IPS-15b (cell line): ENCODE measurements around the gene POLR2F.

Experiments
- H3K27me3 ChIP-seq: one replicate; pipeline ENCODE4 v1.6.1; 2013; ENCODE audit warnings: low read length; ENCODE audit not compliant: control insufficient read depth, insufficient read depth
- H3K36me3 ChIP-seq: one replicate; pipeline ENCODE4 v1.6.1; 2013; ENCODE audit warnings: low read length; ENCODE audit not compliant: control insufficient read depth, insufficient read depth
- H3K4me1 ChIP-seq: one replicate; pipeline ENCODE4 v1.6.1; 2013; ENCODE audit warnings: mild to moderate bottlenecking, low read length; ENCODE audit not compliant: control insufficient read depth, insufficient read depth
- H3K4me3 ChIP-seq: one replicate; pipeline ENCODE4 v1.5.1; 2013; ENCODE audit warnings: low read depth, low read length
- H3K9ac ChIP-seq: one replicate; pipeline ENCODE4 v1.6.1; 2013; ENCODE audit warnings: low read depth, mild to moderate bottlenecking, low read length
- H3K9me3 ChIP-seq: one replicate; pipeline ENCODE4 v1.6.1; 2013; ENCODE audit warnings: mild to moderate bottlenecking, low read length; ENCODE audit not compliant: control insufficient read depth, insufficient read depth

Gene POLR2F

DNA sequence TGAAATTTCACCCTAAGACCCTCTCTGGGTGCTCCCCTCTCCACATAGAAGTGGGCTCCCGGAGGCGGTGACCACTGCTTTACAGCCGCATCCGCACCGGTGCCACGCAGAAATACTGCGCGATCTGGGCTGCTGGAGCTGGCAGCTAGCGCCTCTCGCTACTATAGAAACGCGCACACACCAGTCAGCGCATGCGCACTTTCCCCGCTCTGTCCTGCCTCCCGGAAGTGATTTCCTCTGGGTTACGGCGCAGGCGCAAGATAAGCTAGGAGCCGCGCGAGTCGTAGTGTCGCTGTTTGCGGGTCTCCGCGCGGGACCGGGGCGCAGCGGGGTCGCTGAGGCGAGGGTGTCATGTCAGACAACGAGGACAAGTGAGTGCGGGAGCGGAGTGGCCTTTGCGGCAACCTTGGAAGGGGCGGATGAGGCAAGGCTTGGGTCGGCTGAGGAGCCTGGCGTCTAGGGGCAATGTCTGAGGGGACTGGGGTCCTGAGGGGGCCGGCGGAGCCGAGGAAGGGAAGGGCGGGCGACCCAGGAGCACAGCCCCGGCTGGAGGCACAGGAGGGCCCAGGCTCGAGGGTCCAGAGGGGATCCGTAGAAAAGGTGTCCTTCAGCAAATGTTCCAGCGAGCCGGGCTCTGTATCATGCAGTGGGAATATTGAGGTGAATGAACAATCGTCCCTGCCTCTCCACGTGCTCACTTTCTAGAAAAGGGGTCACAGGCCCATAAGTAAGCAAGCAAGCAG is at the start of gene POLR2F, which contains the start of gene C22orf23:
TSS of gene POLR2F (plus strand) at position 263 of the 743 bp plus-strand sequence. CDS start at position 352, 89 bp downstream.
TSS of gene C22orf23 (minus strand) at position 165 of the 743 bp plus-strand sequence. CDS start 452 bp downstream, outside the sequence.
- H3K27me3 ChIP-seq: peaks cover 11% of the 10 kb centered on the region
- H3K9ac ChIP-seq: peak within 1 kb of the TSS; percentile 87
- no peaks in the 10 kb centered on the region for H3K9me3 ChIP-seq
- H3K36me3 ChIP-seq: peaks cover 16% of the 10 kb centered on the region
- peaks cover 4% of the 10 kb centered on the region for H3K4me1 ChIP-seq
- peak within 1 kb of the TSS; percentile 97 for H3K4me3 ChIP-seq

DNA sequence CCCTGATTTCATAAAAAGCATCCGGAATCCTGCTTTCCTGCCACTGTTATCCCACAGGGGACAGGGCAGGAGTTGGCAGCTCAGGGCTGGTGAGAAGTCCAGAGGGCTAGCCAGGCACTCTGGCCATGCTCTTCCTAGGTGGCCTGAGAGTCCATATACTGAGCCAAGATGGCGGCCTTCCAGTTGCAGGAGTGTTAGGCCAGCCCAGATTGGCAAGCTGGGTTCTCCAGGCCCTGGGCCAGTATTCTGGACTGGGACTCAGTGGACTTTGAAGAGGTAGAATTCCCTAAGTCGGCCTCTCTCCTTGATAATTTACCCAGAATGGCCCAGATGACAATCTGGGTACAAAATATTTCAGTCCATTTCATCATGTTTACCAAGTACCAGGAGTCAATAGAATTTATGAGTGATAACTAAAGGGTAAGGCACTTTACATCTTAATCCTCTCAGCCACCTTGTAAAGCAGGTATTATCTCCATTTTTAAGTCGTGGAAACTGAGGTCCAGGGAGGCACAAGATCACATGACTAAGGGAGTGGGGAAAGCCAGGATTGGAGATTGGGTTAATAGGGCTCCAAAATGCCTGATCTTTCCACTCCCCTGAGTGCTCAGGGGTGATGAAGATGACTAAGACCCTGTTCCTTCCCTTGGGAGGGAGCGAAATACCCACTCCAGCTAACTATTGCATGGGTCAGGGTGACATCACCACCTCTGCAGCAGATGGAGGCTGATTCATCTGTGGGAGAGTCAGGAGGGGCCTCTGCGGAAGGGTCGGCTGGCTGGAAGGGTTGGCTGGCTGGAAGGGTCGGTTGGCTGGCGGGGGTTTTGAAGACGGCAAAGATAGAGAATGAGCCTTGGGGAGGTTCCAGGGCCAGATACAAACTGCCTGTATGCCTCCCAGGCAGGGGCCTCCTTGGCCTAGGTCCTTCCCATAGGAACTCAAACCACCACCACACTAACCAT is 48.6 kb upstream of the POLR2F start:
- Histone ChIP-seq H3K9ac (peak overlapping the region; percentile 41), H3K9me3 (no peaks in the 10 kb centered on the region), H3K4me3 (peak overlapping the region; percentile 33), H3K27me3 (no peaks in the 10 kb centered on the region), H3K36me3 (no peaks in the 10 kb centered on the region), H3K4me1 (peaks cover 6% of the 10 kb centered on the region)

DNA sequence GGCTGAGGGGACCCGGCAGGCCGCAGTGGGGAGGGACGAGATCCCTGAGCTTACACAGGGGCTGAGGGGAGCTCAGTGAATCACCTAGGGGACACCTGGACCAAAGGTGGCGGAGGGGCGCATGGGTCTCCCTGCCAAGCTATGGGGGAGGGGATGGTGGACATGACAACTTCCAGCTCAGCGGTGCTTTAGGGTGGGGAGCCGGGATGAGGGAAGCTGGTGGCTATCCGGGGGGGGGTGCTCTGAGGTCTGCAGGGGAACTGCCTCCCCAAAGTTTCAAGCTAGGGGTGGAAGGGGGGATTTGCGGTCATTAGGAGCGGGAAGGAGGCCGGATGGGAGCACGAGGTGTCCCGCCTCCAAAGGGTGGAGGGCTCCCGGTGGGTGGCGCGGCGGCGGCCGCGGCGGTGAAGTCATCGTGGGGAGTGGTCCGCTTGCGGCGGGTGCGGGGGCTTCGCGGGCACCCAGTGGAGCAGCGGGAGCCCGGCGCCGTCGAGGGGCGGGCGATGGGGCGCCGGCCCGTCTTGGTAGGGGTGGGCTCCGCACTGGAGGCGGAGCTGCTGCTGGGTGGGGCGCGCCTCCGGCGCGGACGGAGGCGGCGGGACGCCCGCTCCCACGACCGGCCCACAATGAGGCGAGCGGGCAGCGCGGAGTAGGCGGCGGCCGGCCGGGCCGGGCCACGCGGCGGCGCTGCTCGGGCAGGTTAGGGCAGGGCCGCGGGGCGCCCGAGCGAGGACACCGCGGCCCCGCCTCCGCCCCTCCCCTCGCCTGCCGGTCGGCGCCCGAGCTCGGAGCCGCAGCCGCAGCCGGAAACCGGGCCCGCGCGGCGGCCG is 47.8 kb upstream of the POLR2F start, which contains the start of gene MICALL1:
TSS of gene MICALL1 (plus strand) at position 764 of the 830 bp plus-strand sequence. CDS start 126 bp downstream, outside the sequence.
- H3K36me3 ChIP-seq: no peaks in the 10 kb centered on the region
- H3K27me3 ChIP-seq: no peaks in the 10 kb centered on the region
- H3K4me3 ChIP-seq: peak within 1 kb of the TSS; percentile 59
- H3K4me1 ChIP-seq: peaks cover 10% of the 10 kb centered on the region
- no peaks in the 10 kb centered on the region for H3K9me3 ChIP-seq
- peak within 1 kb of the TSS; percentile 41 for H3K9ac ChIP-seq

DNA sequence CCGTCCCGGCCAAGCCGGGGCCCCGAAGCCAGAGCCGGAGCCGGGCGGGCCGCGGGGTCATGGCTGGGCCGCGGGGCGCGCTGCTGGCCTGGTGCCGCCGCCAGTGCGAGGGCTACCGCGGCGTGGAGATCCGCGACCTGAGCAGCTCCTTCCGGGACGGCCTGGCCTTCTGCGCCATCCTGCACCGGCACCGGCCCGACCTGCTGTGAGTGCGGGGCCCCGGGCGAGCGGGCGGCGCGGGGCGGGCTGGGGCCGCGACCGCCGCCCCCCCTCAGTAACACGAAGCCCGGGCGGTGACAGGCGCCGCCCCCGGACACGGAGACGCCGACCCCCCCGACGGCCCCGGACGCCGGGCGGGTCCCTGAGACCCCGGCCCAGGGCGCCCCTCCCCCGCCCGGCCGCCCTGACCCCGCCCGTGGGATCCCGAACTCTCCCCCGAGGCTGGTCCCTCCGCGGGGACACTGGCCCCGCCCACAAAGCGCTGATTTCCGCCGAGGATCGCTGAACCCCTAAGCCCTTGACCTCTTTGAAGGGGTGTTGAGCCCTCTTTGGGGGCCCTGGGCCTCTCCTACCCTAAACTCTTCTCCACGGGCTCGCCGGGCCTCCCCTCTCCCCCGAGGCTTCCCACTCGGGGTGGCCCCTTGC is 47.0 kb upstream of the POLR2F start:
- H3K36me3 ChIP-seq: no peaks in the 10 kb centered on the region
- no peaks in the 10 kb centered on the region for H3K27me3 ChIP-seq
- H3K9ac ChIP-seq: no peak overlapping the region
- H3K4me3 ChIP-seq: peak overlapping the region; percentile 59
- H3K4me1 ChIP-seq: peaks cover 11% of the 10 kb centered on the region
- H3K9me3 ChIP-seq: no peaks in the 10 kb centered on the region

DNA sequence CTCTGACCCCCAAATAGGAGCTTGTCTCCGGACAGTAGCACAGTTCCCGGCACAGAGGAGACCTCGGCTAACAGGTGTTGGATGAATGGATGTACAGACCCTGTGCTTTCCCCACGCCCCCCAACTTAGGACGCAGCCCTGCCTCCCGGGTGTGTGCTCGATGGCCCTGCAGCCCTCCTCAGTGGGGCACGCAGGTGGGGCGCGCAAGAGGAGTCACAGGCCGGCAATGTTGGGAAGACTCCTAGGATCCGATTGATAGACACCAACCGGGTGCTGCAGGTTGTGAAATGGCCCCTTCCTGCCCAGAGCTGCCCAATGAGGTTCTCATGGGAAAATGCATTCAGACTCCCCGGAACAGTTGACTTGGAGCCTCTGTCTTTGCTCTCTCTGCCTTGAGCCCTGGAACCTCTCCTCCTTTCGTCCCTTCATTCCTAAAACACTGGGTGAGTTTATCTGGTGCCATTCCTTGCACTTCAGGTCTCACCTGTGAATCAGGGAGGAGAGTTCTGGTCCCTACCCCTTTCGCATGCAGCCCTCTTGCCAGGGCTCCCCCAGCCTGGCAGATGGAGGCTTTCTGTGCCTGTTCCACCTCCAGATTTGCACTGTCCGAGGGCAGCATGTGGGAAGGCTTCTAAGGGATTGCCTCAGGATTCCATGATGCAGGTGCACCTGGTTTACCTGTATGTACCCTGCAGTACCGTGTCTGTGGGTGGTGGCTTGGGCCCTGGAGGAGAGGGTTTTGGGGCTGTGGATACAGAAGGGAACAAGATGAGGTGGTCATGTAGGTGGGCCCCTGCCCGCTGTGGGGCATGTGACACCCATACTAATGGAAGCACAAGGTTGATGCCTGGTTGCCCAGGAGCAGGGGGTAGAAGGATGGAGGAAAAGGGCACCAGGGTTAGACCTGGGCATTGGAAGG is 46.2 kb upstream of the POLR2F start:
- Histone ChIP-seq H3K4me3 (peak overlapping the region; percentile 59), H3K27me3 (no peaks in the 10 kb centered on the region), H3K9me3 (no peaks in the 10 kb centered on the region), H3K9ac (no peak overlapping the region), H3K36me3 (no peaks in the 10 kb centered on the region), H3K4me1 (peaks cover 11% of the 10 kb centered on the region)

DNA sequence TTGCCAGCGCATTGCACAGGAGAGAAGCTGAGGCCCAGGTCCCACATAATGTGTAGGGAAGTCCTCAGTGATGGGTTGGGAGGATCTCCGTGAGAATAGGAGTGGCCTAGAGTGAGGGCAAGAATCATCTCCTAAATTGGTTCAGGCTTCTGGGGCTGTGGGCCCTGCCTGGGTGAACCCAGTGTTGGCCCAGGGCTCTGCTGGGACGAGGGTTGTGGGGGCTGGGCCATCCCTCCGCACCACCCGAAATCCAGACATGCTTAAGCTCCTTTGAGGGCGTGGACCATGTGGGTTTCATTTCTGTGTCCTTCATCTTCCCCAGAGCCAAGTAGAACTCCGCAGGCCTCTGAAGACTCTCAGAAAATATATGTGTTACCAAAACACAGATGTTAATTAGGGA is 43.7 kb upstream of the POLR2F start:
- no peaks in the 10 kb centered on the region for H3K27me3 ChIP-seq
- no peak overlapping the region for H3K4me3 ChIP-seq
- no peak overlapping the region for H3K9ac ChIP-seq
- no peaks in the 10 kb centered on the region for H3K9me3 ChIP-seq
- H3K36me3 ChIP-seq: peaks cover 5% of the 10 kb centered on the region
- peaks cover 11% of the 10 kb centered on the region for H3K4me1 ChIP-seq

DNA sequence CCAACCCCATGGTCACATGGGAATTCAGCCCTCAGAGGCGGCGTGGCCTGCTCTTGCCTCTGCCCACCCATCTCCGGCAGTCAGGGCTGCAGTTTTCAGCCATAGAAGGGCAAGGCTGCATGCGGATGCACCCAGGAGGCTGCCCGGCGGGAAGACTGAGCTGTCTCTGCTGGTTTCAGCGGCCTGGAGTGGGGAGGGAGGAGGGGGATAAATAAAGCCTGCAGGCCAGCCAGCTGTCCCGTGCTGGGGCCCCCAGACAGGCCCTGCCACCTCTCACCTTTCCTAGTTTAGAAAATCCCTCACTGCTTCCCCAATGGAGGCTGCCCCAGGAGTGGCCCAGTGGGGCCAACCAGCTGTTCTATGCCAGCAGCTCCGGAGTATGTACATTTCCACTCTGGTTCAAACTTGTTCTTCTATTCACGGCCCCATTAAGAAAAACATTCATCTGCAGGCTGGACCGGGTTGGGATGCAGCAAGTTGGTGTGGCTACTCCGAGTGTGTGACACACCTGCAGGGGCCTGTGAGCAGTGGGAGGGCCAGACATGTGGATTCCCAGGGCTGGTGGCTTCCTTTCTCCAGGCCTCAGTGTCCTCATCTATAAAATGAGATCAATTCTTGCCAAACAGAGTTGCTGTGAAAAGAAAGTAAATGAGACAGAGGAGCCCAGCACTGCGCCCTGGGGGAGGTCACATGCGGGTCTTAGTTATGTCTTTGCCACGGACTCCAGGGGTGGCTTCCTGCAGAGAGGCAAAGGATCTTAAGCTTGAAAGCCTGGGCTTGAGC is 42.4 kb upstream of the POLR2F start:
- Histone ChIP-seq H3K4me1 (peaks cover 9% of the 10 kb centered on the region), H3K27me3 (no peaks in the 10 kb centered on the region), H3K36me3 (peaks cover 5% of the 10 kb centered on the region), H3K9ac (no peak overlapping the region), H3K4me3 (no peak overlapping the region), H3K9me3 (no peaks in the 10 kb centered on the region)

DNA sequence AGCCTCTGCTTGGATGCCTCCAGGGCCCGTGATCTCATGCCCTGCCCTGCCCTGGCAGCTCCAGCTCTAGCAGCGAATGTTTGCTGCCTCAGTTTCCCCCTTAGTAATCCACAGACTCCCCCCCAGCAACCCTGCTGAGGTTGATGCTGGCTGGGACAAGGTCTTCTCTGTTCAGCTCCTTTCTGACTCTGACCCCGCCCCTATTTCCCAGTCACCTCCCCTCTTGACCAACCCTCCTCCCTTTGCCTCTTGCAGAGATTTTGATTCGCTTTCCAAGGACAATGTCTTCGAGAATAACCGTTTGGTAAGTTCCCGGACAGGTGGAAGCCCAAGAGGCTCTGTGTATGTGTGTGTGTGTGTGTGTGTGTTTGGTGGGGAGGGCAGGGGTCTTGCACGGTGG is 41.8 kb upstream of the POLR2F start:
- no peaks in the 10 kb centered on the region for H3K27me3 ChIP-seq
- H3K4me3 ChIP-seq: no peak overlapping the region
- peaks cover 5% of the 10 kb centered on the region for H3K36me3 ChIP-seq
- peaks cover 9% of the 10 kb centered on the region for H3K4me1 ChIP-seq
- H3K9ac ChIP-seq: no peak overlapping the region
- no peaks in the 10 kb centered on the region for H3K9me3 ChIP-seq

DNA sequence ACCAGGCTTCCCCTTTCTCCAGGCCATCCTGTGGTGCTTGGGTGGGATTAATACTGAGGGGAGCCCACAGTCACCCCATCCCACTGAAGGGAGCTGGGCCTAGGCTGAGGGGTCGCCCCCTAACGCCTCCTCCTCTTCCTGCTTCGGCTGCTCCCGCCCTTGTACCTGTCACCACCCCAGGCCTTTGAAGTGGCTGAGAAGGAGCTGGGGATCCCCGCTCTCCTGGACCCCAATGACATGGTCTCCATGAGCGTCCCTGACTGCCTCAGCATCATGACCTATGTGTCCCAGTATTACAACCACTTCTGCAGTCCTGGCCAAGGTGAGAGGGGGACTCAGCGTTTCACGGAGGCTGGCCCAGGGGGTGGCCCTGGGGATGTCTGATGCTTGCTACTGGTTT is 41.3 kb upstream of the POLR2F start:
- H3K9ac ChIP-seq: no peak overlapping the region
- no peak overlapping the region for H3K4me3 ChIP-seq
- H3K4me1 ChIP-seq: peaks cover 6% of the 10 kb centered on the region
- no peaks in the 10 kb centered on the region for H3K27me3 ChIP-seq
- peaks cover 5% of the 10 kb centered on the region for H3K36me3 ChIP-seq
- H3K9me3 ChIP-seq: no peaks in the 10 kb centered on the region
